T follicular helper cell (primary cell): ENCODE measurements around the gene TMEM250.

ENCODE experiments used
- DNase-seq: peaks from one replicate; pipeline ENCODE4 v3.0.0-alpha.2; 2020; ENCODE audit warnings: low read depth

Gene TMEM250

DNA sequence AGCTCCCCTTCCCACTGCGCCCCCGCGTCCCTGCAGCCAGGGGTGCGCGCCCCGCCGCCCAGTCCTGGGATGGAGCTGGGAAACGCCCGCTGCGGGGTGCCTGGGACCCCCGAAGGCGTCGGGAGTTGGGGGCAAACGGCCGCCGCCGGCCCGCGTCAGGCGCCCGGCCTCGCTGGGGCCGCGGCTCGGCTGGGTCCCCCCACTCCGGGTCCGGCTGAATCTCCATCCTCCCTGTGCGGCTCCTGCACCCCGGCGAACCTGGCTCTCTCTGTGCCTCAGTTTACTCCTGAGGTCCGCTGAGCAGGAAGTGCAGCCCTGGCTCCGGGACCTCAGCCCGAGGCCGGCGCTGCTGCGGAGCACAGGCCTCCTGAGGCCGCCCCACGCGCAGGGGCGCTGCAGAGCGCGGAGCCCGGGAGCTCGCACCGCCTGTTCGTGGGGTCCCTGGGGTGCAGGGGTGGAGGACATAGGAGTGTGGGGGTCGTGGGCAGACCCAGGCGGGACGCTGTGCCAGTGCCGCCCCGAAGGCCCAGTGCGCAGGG is 13.9 kb upstream of the TMEM250 start:
- DNase-seq = no peak

DNA sequence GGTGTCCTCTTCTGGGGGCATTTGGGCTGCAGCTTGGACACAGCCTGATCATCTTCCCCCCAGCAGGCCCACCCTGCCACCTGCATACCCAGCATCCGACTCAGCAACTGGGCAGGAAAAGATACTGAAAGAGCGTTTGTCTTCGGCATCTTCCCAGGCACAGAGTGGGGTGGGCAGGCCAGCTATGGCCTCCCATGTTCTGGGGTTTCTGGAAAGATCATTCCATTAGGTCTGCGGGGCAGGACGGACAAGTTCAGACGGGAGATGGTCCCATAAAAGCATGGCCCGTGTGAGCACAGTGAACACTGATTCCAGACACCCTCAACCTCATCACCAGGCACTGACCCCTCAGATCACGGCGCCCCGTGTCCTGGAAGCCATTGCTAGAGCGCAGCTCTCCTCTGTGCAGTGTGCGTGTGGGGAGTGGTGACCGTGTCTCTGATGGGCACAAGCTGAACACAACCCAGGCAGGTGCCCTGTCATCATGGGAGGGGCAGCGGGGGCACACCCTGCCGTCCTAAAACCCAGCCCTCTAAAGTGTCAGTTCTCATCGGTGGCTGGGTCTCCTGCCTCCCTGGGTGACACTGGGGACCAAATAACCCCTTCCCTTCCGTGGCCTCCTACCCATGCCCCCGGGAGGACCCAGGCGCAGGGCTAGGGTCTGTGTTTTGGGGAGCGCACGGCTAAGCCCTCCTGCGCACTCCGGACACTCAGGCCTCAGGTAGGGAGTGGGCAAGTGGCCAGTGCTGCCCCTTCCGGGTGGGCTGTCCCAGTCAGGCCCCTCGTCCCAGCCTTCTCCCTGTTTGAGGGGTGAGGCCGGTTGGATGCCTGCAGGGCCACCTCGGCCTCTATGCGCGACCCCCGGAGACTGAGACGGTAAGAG is 13.2 kb upstream of the TMEM250 start:
- DNase-seq = no peak

DNA sequence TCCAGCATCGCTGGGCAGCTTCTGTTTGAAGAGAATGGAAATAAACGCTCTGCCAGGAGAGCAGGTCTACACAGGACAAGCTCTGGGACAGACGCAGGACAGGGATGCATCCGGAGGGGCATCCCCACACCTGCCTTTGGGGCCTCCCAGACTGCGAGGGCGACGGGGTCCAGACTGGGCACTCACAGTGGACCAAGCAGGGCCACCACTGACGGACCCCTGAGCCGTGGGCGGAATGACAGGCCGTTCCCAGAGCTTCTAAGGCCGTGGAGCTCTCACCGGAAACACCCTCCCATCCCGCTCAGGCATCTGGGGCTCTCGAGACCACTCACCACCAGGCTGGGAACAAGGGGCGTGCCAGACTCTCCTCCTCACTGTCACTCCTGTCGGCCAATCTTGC is 10.5 kb upstream of the TMEM250 start:
- DNase-seq = no peak

DNA sequence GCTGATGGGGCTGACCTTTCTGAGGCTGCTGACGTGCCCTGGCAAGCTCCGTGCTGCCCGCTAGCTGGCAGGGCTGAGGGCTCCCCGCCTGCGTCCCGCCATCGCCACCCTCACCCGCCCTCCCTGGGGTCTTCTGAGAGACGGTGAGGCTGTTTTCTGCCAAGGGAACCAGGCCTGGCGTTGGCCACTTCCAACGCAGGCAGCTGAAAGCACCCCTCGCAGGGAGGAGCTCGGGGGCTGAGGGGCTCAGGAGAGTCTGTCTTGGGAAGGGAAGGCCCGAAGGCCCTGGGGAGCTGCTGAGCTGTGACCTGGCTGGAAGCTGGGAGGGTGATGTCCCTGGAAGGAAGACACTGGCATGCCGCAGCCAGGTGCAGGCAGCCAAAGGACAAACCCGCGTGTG is 9.8 kb upstream of the TMEM250 start:
- no peak for DNase-seq

DNA sequence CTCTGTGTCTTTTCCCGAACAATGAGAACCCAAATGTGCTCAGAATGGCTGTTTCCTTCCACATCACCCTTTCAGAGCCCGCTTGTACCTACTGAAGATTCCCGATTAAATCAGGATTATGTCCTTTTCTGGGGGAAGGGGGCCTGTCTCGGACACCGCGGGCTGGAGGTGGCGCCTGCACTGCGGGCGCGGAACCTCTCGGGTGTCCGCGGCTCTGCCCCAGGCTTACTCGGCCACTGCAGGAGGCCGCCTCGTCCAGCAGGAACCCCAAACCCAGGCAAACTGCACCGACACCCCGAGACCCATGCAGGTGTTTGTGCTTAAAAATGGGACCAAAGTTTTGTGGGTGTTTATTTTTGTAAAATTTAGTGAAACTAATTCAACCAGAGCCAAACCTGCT is 8.6 kb upstream of the TMEM250 start:
- no peak for DNase-seq

DNA sequence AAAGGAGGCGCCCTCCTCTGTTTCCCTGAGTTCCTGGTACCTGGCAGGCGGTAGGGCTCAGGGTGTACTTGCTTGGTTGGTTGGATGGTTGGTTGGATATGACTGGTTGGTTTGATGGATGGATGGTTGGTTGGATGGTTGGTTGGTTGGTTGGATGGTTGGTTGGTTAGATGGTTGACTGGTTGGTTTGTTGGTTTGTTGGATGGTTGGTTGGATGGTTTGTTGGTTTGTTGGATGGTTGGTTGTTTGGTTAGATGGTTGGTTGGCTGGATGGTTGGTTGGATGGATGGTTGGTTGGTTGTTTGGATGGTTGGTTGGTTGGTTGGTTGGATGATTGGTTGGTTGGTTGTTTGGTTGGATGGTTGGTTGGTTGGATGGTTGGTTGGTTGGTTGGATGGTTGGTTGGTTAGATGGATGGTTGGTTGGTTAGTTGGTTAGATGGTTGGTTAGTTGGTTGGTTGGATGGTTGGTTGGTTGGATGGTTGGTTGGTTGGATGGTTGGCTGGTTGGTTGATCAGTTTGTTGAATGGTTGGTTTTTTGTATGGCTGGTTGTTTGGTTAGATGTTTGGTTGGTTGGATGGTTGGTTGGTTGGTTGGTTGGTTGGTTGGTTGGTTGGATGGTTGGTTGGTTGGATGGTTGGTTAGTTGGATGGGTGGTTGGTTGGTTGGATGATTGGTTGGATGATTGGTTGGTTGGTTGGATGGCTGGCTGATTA is 6.5 kb upstream of the TMEM250 start:
- no peak for DNase-seq

DNA sequence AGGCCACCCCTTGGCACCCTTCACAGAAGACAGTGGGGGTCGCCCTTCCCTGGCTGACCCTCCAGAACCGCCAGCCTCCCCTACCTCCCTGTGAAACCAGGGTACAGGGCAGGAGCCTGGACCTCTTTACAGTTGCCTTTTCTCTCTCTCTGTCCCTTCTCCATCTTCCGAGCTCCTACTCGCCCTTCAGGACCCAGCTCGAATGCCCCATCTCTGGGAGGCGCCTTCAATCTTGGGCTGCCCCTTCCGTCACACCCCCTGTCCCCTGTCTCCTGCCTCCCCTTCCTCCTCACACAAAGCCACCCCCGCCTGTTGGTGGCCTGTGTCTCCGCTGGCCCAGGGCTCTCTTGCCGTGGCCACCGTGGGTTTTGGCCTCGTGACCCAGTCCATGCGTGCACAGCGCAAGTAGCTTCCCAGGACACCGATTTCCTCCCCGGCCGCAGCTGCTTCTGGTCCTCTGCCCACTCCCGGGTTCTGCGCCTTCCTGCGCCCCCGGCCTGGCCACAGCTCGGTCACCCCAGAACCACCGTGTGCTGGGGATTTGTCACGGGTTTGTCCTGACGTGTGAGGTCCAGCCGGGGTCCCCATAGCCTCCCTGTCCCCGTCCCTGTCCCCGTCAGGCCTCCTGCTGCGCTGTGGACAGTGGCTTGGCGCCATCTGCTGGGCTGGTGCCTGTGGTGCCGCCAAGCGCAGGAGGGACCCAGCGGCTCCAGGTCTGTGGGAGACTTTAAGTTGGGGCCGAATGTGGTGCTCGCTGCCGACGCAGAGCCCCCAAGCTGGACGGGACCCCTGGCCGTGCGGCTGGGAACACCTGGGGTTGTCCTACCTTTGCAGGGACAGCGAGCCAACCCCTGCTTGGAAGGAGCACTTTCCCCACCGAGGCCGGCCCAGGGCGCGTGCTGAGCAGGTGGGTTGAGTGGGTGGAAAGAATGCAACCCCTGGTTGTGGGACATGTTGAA is 4.0 kb upstream of the TMEM250 start:
- DNase-seq = peak; percentile 65

DNA sequence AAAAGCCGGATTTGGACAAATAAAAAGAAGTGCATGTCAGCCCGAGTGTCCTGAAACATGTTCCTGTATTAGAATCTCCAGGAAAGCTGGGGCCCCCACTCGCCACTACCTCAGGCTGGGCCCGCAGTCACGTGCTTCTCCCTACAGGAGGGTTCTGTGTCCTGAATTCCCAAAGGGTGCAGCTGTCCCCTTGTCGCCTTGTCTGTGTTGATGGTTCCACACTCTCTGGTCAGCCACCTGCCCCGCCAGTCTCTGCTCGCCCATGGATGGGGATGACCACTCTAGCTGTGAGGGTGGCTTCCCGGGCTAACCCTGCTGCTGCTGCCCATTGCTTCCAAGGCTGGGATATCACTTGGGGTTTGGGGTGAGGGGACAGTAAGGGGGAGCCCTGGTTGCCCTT is 3.1 kb upstream of the TMEM250 start:
- no peak for DNase-seq

DNA sequence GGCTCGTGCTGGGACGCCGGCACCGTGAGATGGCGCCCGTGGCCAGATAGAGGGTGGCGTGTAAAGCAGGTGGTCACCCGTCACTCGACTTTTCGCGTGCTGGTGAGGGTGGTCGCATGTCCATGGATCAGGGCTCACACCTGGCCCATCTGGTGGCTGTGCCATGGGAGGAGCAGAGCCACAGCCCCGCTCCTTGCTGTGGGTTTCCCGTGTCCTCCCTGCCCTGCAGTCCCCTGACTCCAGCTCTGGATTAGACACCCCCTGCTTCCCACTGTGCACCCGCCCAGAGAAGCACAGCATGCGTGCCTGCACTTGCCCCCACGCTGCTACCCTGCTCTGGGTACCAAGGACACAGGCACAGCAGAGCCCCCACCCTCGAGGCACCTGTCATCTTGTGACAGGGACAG is 1.8 kb upstream of the TMEM250 start:
- no peak for DNase-seq

DNA sequence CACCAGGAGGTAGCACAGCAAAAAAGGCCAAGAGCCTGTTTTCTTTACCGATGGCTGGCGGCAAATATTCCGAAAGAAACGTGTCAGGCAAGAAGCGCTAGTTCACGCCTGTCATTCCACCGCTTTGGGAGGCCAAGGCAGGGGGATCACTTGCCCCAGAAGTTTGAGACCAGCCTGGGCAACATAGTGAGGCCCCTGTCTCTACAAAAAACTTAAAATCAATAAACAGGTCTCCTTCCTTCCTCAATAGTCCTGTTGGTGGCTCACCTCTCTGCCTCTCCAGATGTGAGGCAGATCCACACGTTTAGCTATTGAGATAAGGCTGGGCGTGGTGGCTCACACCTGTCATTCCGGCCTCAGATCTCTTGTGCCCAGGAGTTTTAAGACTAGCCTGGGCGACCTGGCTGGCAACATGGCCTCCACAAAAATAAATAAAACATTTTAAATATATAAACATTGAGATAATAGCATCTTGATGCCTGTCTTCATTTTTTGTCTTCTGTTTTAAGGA is 1.3 kb upstream of the TMEM250 start:
- no peak for DNase-seq

DNA sequence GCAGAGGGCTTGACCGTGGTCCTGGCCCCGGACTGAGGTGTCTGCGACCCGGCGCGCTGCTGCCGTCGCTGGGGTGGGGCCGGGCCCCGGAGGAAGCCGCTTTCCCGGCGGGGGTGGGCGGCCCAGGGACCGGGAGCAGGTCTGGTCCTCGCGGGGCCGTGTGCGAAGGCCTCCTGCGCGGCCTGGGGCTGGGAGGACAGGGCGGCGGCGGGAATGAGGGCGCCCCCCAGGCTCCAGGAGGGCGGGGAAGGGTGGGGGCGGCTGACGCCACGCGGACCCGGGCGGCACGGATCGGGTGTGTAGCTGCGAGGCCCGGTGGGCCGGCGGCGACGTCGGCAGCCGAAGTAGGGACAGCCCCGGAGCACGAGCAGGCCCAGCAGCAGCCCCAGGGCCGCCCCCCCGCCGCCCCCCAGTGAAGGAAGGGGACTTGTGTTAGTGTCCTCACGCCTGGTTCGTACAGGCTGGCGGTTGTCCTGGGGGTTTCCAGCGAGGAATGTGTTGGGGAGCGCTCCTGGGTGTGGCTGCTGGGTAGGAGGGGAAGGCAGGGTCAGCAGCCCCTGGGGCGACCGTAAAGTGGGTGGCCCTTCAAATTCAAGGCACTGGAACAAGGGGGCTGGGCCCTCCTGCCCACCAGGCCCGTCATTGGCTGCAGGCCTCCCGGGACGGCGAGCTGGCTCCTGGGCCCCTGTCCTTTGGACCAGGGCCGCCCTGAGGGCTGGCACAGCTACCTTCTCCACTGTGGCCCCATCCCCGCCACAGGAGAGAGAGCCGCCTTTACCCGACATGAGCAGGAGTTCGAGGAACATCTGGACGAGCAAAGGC is 597 bp upstream of the TMEM250 start:
- no peak for DNase-seq

DNA sequence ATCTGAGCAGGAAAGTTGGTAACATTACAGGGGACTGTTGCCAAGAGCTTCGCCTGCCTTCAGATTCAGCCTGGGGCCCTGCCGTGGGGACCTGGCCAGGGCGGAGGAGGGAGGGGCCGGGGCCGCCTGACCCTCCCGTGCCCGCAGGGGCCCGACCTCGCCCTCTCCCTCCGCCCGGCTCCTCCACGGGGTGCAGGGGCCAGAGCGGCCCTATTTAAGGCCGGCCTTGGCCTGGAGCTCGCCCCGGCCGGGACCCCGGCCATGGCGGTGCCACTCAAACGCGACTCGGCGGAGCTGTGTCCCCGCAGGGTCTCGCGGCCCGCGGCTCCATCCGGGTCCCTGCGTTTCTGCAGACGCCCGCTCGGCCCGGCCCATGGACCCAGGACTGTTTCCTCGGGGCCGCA is 757 bp downstream of the TMEM250 start:
- DNase-seq = no peak

DNA sequence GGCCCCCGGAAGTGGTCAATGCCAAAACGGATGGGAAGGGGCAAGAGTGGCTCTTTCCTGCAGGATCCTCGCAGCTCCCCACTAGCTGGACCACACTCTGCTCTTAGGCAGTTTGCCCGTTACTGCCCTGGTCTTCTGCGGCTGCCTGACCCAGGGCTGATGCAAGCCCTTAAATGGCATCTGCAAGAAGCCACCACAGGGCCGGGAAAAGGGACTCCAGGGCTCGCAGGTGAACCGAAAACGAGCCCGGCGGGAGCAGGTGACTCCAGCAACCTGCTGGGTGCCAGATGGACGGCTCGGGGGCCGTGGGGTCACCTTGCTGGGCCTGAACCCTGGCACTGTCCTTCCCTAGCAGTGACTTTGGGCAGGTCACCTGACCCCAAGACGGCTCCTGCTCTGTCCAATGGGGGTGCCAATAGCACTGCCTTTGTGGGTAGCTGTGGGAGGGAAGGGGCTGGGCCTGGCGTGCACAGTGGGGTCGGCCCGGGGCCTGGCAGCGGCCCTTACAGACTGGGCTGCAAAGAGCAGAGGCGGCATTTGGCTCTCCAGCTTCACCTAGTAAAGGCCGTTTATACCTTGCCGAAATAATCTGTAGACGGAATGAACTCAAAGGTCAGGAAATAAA is 1.3 kb downstream of the TMEM250 start:
- no peak for DNase-seq

DNA sequence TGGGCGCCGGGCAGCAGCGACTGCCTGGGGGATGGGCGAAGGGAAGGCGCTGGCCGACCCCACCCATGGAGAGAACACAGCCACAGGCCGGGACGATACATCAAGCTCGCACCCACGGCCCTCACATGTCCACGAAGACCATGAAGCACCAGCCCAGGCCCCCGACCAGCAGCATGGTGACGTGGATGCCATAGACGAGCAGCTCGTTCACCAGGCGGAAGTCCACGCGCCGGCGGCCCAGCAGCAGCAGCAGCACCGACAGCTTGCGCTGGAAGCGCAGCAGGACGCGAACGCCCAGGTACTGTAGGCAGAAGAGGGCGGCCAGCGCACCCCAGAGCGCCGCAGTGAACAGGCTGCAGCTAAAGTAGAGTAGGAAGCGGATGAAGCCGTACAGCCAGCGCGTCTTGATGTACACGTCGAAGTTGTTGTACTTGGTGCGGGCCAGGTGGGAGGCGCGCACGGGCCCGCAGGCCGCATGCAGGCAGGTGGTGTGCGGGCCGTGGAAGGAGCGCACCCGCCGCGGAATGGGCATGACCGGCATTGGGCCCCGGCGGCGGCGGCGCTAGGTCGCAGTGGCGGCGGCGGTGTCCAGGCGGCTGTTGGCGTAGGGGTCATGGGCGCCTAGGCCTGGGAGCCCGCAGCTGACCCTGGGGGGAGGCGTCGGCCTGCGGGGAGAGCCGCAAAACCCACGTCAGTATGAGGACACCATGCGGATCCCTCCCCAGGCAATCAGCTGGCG is 2.1 kb downstream of the TMEM250 start:
- DNase-seq = no peak

DNA sequence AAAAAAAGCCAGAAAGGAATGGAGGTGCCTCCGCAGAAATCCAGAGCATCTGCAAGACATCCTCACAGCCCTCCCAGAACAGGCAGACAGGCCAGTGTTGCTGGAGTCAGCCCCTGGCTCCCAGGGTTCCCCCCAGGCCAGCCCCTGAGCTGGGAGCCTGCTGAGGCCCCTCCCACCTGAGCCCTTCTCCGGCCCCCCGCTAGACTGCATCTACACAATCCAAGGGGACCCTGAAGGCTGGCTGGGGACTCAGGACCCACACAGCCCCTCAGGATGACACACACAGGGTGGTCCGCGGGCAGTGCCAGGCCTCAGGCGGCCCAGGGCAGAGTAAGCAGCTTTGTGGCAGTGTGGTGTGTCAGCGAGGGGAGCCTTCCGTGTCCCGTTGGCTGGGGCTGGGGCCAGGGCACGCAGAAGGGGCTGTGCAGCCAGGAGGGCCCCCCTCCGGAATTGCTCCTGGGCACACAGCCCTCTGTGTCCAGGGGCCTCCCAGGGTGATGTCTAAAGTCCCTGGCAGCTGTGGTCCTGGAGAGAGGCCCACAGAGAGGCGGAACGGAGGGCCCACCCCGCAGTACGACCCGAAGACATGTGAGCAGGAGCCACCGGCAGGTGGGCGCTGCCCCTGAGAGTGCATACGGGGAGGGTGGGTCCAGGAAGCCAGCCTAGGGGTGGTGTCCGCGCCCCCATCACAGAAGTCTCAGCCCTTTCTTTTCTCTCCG is 2.9 kb downstream of the TMEM250 start:
- no peak for DNase-seq

DNA sequence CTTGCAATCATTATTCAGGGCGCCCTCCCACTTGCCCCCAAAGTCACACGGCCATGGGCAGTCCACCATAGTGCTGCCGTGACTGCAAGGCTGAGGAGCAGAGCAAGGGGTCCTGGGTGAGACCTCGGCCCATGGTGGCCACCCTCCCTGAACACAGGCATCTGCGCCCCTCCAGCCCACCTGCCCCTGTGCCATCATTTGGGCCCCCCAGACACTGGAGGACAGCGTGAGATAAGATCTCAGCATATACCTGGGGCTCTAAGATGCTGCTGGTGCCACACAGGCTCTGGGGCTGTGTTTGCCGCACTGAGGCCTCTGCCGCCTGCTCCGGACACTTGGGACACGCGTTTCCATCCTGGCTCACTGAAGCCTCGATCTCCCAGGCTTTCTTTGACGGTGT is 3.5 kb downstream of the TMEM250 start:
- no peak for DNase-seq

DNA sequence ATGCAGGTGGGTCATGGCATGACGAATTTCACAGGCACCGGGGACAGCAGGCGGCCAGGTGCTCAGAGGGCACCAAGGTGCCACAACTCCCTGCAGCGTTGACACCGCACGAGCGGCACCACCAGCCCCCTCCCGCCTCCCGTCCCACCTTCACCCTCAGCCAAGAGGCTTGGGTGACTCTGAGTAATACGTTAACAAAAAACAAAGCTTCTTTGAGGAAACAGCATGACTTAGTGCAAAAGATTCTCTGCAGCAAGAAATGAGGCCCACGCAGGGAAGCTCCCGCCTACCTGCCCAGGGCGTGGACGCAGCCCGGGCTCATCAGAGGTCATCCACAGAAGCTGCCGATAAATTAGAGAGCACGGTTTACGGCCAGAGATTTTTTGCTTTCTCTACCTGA is 4.1 kb downstream of the TMEM250 start:
- no peak for DNase-seq

DNA sequence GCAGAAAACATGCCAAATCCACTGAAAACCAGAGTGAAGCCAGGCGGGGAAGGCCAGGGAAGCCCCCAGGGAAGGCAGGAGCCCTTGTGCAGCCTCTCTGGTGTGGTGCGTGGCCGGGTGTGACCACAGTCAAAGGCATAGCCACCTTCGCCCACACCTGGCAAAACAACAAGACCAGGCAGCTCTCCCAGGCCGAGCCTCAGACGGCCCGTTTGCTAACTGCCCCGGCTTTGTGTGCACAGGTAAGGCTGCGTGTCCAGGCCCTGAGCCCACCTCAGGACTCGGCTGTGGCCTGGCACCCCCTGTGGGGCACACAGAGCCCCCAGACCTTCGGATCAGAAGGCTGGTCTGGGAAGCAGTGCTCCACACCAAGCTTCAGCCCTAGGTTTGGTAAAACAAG is 6.1 kb downstream of the TMEM250 start:
- DNase-seq = no peak

DNA sequence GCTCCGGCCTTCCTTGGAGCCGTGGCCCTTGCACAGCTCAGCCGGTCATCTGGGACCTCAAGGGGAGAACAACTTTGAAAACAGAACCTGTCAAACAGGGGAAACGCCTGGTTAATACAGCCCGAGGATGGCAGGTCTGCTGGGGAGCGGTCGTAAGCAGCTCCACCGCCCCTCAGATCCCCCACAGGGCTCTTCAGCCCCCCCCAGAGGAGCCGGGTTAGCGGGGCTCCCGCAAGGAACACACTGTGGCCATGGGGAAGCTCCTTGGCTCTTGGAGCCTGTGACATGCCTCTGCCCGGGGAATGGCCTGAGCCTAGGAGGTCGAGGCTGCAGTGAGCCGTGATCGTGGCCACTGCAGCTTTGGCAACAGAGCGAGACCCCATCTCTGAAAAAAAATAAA is 6.8 kb downstream of the TMEM250 start:
- no peak for DNase-seq
